HG02870 (cell line): ENCODE data around the gene ANO2.

Source experiments
- ATAC-seq: cut with Tn5 transposase; IDR thresholded peaks from one replicate; pipeline ENCODE4 v1.9.1; 2021; ENCODE audit warnings: mild to moderate bottlenecking, moderate library complexity; ENCODE audit not compliant: unreplicated experiment

The ANO2 gene

DNA sequence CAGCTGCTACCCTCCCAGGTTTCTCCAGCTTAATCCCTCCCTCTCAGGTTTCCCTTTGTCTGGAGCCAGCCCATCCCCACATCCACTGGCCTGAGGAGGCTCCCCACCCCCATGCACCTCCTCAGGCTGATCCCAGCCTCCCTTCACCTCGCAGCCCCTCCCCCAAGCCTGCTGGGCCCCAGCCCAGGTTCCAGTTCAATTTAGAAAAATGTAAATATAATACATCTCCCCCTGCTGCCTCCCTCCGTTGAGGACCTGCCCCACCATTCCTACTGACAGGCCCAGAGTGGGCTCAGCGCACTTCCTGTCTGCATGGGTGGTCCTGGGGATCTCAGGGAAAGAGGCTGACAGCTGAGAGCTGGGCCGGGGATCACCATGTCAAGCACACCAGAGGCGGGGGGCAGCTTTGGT, 357.3 kb downstream of the ANO2 start:
- no peak for ATAC-seq

DNA sequence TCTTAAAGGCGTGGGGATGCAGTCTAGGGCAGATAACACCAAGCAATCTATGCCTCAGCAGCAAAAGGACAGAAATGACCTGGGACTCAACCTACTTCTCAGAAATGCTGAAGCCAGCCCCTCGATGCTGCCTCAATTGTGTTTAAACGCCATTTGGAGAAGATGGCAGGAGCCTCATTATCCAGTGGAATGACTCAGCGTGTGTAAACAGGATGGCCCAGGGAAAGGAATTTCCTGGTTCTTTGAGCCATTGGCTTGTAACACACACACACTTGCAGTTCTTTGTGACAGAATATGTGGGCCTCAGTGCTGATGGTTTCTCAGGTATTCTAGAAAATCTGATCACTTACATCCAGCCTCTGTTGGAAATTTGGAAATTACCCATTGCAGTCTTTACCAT, 358.9 kb downstream of the ANO2 start:
- no peak for ATAC-seq

- ATAC-seq = no peak
Observed at GRCh38 chr12:5585178-5585577, 359.9 kb downstream of the ANO2 start.

- no peak for ATAC-seq
Observed at GRCh38 chr12:5584412-5585175, 360.5 kb downstream of the ANO2 start.

GRCh38 chr12:5582541-5582940, 362.5 kb downstream of the ANO2 start:
- ATAC-seq = no peak

GRCh38 chr12:5582018-5582417, 363.0 kb downstream of the ANO2 start:
- ATAC-seq = no peak

DNA sequence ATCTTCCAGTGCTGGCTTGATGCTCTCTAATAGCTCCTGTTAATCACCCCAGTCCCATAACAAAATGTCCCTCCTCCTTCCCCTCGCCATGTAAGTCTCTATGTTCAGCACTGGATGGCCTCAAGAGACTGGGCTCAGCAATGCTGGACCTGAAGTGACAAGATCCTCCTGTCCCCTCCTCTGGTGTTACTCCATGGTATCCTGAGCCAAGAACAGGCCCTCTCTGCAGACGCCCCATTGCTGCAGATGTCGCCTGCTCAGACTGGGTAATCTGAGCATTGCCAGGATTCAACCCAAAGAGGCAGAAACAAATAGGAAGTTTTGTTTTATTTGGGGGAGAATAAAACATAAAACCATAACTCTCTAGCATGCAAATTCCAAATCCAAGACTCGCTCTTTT, 363.4 kb downstream of the ANO2 start:
- no peak for ATAC-seq

- no peak for ATAC-seq
Observed at GRCh38 chr12:5581019-5581418, 364.0 kb downstream of the ANO2 start.

- no peak for ATAC-seq
Observed at GRCh38 chr12:5578775-5579174, 366.3 kb downstream of the ANO2 start.

GRCh38 chr12:5577741-5578140, 367.3 kb downstream of the ANO2 start:
- ATAC-seq = no peak

- no peak for ATAC-seq
Observed at GRCh38 chr12:5577211-5577612, 367.8 kb downstream of the ANO2 start.

DNA sequence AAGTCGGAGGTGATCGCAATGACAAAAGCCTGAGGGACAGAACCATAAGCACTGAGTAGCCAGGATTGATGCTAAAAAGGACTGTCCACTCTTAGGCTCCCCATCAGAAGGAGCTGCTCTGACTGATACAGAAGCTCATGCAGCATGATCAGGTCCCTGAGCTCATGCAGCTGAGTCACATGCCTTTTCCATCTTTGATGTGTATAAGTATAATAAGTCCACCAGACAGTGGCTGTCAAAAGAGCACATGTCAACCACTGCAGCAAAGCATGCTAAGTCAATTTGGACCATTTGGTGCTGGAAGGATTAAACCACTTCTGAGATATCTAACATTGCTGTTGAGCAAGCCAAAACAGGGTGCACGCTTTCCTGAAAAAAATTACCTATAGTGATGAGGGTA, 369.1 kb downstream of the ANO2 start:
- no peak for ATAC-seq

GRCh38 chr12:5575232-5575631, 369.8 kb downstream of the ANO2 start:
- ATAC-seq = no peak

DNA sequence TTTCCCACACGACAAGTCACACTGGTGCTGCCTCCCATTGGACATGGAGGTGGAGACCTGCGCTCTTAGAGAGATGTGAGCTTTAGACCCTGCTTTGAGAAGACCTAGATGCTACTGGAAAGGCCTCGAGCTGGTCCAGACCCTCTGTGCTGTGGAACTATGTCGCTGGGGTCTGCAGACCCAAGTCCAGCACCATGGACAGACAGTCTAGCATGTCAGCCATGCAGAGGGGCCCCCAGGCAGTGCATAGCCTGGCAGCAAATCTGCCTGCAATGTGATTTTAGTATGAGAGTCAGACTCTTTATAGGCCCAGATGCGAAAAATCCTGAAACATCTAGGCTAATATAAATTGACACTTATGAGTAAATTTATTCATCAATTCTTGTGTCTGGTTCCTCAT, 371.7 kb downstream of the ANO2 start:
- no peak for ATAC-seq

- no peak for ATAC-seq
Observed at GRCh38 chr12:5571115-5571514, 373.9 kb downstream of the ANO2 start.

DNA sequence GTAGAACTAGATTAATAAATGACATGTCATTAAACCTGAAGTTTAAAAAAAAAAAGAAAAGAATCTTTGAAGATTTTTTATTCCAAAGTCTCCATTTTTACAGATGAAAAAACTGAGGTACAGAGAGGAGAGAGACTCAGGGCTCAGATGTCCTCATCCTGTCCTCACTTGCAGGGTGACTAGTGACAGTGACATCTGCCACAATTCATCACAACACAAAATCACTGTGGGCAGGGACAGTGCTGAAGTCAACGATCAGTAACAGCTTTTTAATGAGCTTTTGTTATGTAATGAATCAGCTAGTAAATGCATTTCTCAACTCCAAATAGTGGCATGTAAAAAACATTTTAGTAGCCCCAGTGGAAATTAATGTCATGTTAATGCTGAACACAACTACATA, 374.6 kb downstream of the ANO2 start:
- no peak for ATAC-seq

DNA sequence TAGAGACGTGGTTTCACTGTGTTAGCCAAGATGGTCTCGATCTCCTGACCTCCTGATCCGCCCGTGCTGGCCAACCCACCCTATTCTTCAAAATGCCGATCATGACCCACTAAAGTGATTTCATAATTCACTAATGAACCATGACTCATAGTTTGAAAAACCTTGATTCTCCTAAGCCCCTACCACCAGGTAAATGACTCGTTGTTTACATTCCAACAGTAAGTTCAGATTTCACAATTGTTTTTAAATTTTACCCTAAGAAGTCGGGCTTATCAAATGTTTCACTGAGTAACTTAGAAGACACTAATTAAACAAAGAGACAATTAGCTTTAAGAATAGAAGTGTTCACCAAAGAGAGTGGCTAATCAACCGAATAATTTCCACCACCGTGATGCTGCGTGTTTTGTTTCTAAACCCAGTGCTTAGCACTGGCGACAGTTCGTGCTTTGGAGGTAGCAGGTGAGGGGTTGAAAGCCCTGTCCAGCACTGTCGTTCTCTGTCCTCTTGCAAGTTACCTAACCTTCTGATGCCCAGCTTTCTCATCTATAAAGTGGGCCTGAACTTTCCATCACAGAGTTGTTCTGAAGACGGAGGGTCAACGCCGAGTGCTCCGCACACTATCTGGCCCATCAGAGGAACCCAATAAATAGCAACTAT, 376.6 kb downstream of the ANO2 start:
- no peak for ATAC-seq

- ATAC-seq = no peak
Observed at GRCh38 chr12:5567016-5567725, 377.9 kb downstream of the ANO2 start.

GRCh38 chr12:5565933-5566599, 379.0 kb downstream of the ANO2 start:
- no peak for ATAC-seq

DNA sequence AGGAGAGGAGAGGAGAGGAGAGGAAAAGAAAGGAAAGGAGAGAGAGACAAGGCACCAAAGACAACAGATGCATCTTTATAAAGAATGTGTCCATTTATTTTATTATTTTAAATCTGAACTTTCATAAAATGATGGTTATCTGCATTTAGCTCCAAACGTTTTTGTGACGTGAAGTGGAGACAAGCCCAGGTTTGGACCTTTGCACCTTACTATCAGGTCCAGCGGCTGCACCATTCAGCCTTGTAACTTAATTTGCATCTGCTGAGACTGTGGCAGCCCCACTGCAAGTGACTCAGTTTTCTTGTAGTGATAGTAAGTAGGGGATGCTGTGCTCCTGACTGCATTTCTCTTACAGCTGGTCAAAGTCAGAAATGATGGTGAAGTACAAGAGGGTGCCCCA, 382.5 kb downstream of the ANO2 start:
- ATAC-seq = no peak

DNA sequence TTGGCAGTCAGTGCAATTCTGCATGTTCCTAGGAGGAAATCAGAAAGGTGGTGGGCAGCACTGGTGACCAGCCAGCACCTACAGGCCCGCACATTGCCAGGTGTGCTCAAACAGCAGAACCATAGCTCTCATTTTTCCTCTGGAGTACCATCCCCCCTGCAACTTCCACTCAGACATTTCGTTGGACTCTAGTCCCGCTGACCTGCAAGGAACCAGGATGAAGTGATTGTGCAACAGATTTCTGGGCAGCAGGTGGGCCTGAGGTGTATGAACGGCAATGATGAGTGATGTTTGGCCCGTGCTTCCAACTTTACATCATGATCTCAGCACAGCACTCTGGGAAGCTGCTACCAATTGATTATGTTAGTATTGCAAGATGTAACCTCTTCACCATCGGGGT, 383.2 kb downstream of the ANO2 start:
- no peak for ATAC-seq

DNA sequence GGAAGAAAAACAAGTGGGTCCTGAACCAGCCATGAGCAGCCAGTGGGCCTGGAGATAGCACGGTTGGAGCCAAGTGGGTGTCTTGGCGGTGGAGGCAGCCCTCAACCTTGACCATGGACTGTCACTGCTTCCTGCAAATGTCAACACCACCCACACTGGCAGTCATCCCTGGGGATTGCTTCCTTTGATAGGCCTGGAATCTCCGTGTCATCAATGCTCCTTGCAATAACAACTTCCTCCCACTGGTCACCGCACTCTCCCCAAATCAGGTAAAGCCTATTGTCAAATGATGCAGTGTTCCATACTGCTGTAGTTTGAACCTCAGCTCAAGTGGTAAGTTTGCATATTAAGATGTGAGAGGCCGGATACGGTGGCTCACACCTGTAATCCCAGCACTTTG, 384.0 kb downstream of the ANO2 start:
- no peak for ATAC-seq
